Kidney capillary endothelial cell (primary cell): Measurements from ENCODE around the gene PTPRZ1.
A peak's percentile ranks its signal among the peaks of the same experiment; 100 is the strongest.

Experiments used
- DNase-seq: peaks from one replicate; pipeline ENCODE4 v3.0.0-alpha.2; 2018; ENCODE audit warnings: low spot score

PTPRZ1 gene

DNA sequence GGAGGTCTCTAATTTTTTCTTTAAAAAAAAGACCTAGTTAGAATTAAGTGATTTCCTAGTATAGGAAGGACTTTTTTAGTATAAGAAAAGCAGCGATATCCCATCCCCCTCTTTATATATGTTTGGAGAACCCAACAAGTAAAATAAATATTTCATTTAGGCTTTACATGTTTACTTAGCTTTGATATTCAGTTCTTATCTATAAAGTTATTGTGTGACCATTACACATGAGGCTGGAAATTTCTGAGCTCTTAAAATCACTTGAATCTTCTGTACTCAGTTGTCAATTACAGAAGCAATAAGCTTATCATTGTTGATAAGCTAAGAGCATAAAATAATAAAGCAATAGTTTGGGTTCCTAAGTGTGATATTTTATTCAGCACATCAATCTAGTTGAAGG lies 181.4 kb downstream of the PTPRZ1 start:
- DNase-seq, result no peak

DNA sequence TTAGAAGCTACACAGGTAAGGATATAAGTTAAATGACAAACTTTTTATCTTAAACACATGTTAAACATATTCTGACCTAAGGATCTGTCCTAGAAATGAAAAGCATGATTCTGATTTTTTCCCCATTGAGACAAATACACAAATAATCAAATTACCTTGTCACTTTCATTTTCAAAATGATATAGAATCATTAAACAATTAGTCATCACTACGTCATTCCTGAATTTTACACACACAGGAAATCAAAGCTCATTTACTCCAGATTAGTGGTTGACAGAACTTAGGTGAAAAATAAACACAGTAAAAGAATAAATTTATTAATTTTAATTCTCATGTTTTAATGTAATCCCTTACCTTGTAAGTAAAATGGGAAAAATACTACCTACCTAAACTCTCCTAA lies 182.1 kb downstream of the PTPRZ1 start:
- no peak for DNase-seq

DNA sequence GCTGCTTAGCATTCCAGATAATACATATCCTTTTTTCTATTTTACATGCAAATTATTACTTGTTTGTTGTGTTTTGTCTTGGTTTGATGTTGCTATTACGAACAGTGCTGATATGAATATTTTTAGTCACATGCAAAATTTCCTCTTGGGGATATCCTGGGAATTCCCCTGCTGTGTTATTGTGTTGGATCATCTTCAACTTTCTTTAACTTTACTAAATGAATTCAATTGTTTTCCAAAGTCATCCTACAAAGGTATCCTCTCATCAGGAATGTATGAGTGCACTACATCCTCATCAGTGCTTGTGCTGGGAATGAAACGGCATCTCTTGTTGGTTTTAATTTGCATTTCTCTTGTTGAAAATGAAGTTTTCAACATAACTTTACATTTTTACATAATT lies 184.0 kb downstream of the PTPRZ1 start:
- no peak for DNase-seq

DNA sequence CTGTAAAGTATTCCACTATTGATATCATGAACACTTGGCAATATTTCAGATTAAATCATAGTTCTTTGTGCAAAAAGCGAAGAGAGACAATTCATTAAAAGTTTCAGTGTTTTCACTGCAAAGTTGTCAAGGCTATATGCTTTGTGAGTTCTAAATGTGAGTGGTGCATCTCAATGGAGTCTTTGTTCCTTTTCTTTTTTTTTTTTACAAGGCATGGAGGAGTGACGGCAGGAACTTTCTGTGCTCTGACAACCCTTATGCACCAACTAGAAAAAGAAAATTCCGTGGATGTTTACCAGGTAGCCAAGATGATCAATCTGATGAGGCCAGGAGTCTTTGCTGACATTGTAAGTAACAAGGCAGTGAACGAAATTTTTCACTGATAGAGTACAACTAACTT lies 186.6 kb downstream of the PTPRZ1 start:
- DNase-seq, result no peak

DNA sequence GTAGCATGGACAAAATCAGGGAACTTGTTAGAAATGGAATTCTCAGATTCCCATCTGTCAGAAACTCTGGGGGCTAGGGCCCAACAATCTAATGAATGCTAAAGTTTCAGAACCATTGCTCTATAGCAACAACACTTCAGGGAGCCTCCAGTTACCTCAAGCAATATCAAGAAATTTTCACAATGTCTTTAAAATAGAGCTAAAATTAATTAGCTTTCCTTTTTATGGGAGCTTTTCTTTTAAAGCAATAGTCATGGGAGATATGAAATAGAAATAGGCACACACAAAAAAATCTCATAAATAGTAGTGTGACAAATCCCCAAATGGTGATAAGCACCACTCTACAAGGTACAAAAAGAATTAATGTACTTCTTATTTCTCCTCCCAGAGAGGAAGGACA lies 190.2 kb downstream of the PTPRZ1 start:
- no peak for DNase-seq

DNA sequence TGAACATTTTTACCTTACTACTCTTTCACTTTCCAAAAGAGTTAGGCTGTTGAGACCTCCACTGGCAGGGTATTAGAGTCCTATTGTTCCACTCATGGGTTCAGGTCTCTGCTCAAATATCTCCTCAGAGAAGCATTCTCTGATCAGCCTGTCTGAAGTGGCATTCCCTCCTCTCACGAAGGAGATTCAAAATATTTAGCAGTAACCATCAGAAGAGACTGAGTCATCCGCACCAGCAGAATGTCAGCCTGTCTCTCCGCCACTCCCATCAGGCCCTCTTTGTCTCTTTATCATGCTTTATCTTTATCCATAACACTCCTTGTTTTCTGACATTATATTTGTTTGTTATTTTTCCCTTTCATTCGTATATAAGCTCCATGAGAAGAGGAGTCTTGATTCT lies 192.0 kb downstream of the PTPRZ1 start:
- no peak for DNase-seq

DNA sequence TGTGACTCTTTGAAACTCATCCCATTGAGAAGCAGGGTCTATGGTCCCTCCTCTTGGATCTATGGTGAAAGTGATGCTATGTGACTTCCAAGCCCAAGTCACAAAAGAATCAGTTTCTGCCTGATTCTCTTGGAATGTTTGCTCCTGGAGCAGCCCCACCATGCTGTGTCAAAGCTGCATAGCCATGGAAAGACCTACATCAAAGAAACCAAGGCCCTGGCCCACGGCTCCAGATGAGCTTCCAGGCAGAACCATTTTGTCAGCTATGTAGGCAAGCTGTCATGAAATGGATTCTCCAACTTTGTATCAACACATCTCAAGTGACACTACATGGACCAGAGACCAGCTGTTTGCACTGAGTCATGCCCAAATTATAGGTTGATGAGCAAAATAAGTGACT lies 194.1 kb downstream of the PTPRZ1 start:
- no peak for DNase-seq

DNA sequence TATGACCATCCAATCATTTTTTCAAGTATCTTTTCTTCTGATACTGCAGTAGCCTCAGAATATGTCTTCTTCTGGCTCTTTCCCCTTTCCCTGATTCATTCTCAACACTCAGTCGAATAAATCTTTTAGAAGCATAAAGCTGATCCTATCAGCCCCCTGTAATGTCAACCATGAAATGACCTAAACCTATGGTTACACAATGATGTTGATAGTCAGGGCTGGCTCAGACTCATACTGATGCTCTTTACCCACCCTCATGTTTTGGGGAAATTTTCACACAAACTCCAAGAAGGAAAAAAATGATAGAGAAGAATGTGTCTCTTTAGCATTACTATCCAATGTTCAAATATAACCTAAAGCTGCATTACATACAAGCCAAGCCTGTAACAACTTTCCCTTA lies 195.1 kb downstream of the PTPRZ1 start:
- DNase-seq, result no peak

DNA sequence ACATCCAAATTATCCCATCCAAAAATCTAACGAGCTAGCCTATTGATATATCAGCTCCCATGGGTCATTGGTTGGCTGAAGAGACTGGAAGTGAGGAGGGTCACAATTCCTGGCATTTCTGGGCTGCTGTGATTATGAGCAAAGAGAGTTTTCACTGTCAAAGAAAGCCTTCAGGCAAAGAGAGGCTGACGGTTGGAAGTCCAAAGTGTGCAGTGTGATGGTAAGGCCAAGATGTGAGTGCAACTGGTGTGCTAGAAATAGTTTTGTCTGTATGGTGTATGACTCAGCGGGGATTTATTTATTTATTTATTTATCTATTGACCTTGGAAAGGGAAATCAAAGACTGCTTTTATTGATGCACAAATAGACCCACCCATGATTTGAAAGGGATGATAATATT lies 196.0 kb downstream of the PTPRZ1 start:
- no peak for DNase-seq

DNA sequence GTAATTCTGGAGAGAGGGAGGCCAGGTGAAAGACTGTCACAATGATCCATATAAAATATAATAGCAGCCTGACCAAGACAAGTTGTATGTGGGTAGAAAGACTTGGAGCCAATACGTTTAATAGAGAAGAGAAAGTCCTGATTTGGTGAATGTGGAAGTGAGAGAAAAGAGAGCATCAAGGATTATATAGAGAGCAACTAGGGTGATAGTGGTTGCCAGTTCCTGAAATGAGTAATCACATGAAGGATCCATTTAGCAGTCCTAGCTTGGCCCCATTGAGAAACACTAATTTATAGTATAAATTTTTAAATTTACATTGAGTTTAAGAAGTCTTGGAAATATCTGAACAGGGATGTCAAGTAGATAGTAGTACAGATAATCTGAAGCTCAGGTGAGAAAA lies 197.1 kb downstream of the PTPRZ1 start:
- DNase-seq, result no peak

DNA sequence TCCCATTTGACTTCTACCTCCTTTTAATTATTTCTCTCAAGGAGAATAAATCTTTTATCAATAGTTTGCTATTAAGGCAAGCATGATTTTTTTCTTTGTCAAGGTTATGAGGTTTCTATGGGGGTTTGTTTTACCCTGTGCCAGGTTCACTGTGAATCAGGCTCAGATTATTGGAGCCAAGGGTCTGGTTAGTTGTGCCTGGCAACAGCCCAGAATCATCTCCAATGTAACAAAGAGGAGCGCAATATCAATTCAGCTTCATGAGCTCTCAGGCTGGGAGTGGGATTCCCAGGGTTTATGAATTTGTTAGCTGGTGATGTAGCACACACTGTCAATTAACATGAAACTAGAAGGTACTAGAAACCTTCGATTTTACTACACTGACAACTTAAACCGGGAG lies 197.9 kb downstream of the PTPRZ1 start:
- DNase-seq, result no peak

DNA sequence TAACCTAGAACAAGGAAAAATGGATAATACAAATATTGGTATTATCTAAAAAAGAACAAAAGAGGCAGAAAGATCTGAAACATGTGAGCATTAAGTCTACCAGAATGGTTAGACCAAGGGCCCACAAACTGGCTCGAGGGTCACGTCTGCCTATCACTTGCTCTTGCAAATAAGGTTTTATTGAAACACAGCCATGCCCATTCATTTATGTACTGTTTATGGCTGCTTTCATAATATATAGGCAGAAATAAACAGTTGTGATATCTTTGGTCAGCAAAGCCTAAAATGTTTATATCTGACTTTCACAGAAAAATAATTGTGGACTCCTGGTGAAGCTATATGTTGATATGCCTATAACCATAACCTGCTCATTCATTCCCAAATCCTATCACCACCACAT lies 199.3 kb downstream of the PTPRZ1 start:
- no peak for DNase-seq

DNA sequence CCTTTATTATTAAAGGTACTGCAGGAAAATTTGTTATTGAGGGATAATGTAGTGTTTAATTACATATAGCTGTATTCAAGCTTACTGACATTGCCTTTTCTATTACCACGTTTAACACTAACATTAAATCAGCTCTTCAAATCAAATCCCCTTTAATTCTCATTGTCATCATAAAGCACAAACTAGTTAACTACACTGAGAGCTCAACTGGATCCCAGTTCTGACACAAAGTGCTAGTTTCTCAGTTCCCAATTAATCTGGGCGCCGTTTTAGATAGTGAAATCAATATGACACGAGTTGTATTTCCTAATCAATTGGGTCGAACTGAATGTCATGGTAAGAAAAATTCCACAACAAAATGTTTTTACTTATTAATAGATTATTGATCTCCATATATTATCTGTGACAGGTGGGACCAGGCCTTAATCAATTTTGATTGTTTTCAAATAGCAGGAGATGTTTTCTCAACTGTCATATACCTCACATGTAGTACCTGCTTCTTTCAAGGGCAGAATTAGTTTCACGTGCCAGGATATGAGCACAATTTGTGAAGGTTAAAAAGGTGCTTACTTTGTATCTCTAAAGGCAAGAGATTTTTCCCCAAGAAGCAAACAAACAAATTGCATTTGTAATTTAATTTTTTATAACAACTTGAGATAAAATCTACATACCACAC lies 200.1 kb downstream of the PTPRZ1 start:
- no peak for DNase-seq

DNA sequence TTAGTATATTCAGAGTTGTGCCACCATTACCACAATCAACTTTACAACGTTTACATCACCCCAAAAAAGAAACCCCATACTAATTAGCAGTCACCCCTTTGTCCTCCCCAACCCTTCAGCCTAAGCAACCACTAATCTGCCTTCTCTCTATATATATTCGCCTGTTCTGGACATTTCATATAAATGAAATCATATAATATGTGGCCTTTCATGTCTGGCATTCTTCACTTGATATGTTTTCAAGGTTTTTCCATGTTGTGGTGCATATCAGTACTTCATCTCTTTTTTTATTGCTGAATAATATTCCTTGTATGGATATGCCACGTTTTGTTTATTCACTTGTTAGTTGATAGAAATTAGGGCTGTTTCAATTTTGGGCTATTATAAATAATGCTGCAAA lies 200.7 kb downstream of the PTPRZ1 start:
- no peak for DNase-seq

DNA sequence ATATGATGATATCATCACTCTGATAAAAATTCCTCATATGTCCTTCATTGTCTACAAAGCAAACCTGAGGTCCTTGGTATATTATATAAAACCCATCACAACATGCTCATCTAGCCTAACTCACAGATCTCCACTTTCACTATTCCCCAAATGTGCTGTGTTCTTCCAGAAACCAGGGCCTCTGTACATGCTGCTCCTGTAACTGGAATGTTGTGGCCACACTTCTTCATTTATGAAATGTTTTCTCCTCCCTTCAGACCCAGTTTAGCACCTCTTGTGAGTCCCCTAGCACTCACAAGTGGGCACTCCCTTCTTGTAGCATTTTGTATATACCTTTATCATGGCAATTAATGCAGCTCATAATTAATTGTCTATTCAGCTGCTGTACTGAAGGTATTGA lies 209.2 kb downstream of the PTPRZ1 start:
- DNase-seq, result no peak

DNA sequence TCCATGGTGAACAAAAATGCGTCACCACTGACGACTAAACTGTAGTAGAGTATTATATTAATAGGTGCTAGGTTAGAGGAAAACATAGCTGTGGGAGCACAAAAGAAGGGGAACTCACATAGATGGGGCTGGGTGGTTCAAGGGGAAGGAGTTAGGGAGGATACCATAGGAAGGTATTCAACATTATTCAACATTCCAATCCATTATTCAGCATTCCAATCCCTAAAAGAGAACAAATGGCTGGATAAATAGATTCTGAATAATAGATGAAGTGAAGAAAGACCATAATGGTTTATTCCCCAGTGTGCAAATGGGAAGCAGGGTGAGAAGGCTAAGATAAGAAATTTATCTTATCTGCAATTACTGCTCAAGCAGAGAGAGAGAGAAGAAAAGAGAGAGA lies 209.7 kb downstream of the PTPRZ1 start:
- DNase-seq, result no peak

DNA sequence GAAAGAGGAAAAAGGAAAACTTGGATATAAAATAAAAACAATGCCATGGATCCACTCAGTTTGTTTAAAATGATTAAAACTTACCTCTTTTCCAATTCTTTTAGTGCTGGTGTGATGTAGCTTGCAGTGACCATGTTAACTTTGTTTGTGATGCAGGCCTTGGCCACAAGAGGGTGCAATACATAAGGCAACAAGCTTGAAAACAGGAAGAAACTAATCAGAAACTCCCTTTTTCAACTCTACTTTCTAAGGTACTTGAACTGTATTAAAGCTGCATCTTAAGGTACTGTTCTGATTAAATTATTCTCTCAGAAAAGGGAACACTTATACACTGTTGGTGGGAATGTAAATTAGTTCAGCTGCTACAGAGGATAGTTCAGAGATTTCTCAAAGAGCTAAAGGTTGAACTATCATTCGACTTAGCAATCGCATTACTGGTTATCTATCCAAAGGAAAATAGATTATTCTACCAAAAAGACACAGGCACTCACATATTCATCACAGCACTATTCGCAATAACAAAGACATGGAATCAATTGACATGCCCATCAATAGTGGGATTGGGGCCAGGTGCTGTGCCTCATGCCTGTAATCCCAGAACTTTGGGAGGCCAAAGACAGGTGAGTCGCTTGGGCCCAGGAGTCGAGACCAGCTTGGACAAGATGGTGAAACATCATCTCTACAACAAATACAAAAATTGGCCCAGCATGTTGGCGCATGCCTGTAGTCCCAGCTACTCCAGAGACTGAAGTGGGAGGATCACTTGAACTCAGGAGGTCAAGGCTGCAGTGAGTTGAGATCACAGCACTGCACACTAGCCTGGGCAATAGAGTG lies 220.2 kb downstream of the PTPRZ1 start:
- DNase-seq, result peak; percentile 56

DNA sequence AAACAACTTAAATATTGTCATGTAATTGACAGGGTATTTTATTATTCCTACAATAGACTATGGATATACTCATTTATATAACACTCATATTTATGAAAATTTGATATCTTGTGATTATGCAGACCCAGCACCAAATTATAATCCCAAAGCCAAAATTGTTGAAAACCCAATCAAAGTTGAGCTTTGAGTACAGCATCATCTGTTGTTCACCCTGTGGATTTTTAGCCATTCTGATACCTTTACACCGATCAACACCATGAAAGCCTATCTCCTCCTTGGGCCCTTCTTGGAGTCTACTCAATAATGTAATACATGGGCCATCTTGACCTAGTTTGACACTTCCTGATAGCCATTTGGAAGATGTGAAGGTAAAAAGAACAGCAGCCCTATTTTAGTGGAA lies 221.6 kb downstream of the PTPRZ1 start:
- DNase-seq, result no peak

DNA sequence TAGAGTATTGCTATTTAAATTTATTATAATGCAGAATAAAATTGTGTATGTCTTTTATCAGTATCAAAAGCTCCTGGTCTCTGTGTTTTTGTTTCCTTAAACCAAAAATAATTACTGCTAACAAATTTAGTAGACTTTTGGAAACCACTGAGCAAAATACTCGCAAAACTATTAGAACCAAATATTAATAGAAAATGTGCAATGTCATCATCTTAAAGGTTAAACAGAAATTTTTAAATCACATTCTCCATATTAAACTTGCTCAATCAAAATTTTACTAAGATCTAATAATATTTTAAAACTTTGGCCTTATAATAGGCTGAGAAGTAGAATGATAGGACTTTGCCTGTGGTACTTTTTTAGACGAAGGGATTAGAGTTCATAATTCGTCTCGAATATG lies 222.7 kb downstream of the PTPRZ1 start:
- DNase-seq, result no peak

DNA sequence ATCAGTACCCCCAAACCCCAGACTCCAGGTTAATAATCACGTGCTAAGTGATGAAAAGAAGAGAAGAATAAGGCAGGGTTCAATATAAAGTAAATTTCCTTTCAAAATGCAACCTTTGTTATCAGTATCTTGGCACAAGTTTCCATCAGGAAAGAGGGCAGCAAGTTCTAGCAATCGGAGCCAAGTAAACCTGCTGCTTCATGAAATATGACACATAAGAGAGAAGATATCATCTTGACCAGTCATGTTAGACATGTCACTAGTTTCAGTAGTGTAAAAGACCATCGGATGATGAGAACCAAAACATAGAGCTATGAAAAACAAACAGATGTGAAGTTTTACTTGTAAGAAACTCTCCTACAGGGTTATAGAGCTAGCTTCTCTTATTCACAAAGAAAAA lies 227.1 kb downstream of the PTPRZ1 start:
- DNase-seq, result no peak

DNA sequence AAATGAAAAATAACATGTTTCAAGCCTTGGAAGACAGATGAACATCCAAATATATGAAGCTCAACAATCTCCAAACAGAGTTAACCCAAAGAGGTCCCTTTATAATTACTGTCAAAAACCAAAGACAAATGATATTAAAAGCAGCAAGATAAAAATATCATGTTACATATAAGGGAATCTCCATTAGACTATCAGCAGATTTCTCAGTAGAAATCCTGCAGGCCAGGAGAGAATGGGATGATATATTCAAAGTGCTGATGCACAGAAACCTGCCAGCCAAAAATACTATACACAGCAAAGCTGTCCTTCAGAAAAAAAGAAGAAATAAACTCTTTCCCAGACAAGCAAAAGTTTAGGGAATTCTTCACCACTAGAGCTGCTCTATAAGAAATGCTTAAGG lies 230.1 kb downstream of the PTPRZ1 start:
- no peak for DNase-seq
